Measurements from ENCODE around the gene NIFK. TPM values are rescaled to one million over a fixed set of nuclear protein-coding genes. Genes with fewer than 3 reads are reported as not detected.

Gene NIFK
- total RNA-seq, 1 experiment from 2014 or later = 75.9 TPM

DNA sequence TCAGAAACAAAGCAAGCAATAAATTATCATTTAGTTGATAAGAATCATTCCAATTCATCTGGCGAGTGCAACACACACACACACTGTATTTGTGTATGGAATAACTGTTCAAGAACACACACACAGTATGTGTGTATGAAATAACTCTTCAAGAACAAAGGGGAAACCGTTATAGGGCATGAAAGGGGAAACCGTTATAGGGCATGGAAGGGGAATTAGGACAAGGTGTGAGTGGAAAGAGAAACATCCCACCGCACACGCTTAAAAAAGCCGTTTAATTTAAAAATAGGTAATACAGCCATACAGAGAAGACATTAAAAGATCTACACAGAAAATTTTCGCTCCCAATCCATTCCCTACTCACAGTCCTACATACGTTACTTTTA lies 18.2 kb upstream of the NIFK start:
- H3K4me2 ChIP-seq = peak overlapping the region; percentile 99
- no peaks in the 10 kb centered on the region for H4K20me1 ChIP-seq (ENCODE audit: insufficient read depth)
- no peaks in the 10 kb centered on the region; the same call in 1 of the 2 replicates for H3F3A ChIP-seq (ENCODE audit: insufficient read depth, low read depth)
- peaks cover 14% of the 10 kb centered on the region; the same call in 1 of the 2 replicates for H3K36me3 ChIP-seq (ENCODE audit: low read depth)
- POLR2A ChIA-PET (ENCODE audit: unreplicated experiment) = interaction anchor here (0.6 kb wide), 1 partner anchor 18 kb away, joined by 3 read pairs; the partner anchor contains the start of gene NIFK
- peaks cover 39% of the 10 kb centered on the region for H3K79me2 ChIP-seq (ENCODE audit: low read depth)
- H3K4me1 ChIP-seq (replicated peaks; ENCODE audit: insufficient read depth) = peaks cover 19% of the 10 kb centered on the region
- H2AFZ ChIP-seq = peak overlapping the region; percentile 95
- no peaks in the 10 kb centered on the region for H3K27me3 ChIP-seq (ENCODE audit: insufficient read depth, low read depth)
- CTCF ChIA-PET = no interaction called here
- intact Hi-C loops (cut with micrococcal nuclease; ENCODE audit: unreplicated experiment) = loop anchor here (1.0 to 2.0 kb wide), 2 partner anchors 18 to 224 kb away; partner anchors contain the start of gene NIFK
- BruUV-seq (replicated peaks) = no TSS peak
- 0 out of 2 replicates have a peak overlapping the region, but pooled peaks have one; percentile 17 for H3K27ac ChIP-seq
- peak overlapping the region; percentile 86 for H3K4me3 ChIP-seq
- H3K9me2 ChIP-seq (ENCODE audit: insufficient read depth) = no peaks in the 10 kb centered on the region
- DNase-seq = no peak
- no peak for TF ChIP-seq EZH2 (IDR thresholded peaks at IDR 0.05; ENCODE audit: low read depth)
- TF ChIP-seq, protein P1, sequence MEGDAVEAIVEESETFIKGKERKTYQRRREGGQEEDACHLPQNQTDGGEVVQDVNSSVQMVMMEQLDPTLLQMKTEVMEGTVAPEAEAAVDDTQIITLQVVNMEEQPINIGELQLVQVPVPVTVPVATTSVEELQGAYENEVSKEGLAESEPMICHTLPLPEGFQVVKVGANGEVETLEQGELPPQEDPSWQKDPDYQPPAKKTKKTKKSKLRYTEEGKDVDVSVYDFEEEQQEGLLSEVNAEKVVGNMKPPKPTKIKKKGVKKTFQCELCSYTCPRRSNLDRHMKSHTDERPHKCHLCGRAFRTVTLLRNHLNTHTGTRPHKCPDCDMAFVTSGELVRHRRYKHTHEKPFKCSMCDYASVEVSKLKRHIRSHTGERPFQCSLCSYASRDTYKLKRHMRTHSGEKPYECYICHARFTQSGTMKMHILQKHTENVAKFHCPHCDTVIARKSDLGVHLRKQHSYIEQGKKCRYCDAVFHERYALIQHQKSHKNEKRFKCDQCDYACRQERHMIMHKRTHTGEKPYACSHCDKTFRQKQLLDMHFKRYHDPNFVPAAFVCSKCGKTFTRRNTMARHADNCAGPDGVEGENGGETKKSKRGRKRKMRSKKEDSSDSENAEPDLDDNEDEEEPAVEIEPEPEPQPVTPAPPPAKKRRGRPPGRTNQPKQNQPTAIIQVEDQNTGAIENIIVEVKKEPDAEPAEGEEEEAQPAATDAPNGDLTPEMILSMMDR (conservative IDR thresholded peaks at IDR 0.05) = no peak
- no peaks in the 10 kb centered on the region for H3K9me3 ChIP-seq (ENCODE audit: insufficient read depth, low read depth)

DNA sequence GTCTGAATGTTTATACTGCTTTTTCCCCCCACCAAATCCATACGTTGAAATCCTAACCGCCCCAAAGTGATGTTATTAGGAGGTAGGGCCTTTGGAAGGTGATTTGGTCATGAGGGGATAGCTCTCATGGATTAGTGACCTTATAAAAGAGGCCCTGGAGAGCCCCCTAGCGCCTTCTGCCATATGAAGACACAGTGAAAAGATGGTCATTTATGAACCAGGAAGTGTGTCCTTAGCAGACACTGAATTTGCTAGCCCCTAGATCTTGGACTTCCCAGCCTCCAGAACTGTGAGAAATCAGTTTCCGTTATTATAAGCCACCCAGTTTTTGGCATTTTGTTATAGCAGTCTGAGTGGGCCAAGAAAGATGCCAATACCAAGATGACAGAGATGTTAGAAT lies 11.5 kb upstream of the NIFK start:
- no peaks in the 10 kb centered on the region for H3K9me3 ChIP-seq (ENCODE audit: insufficient read depth, low read depth)
- intact Hi-C loops (cut with micrococcal nuclease; ENCODE audit: unreplicated experiment) = loop anchor here (1.0 kb wide), 1 partner anchor 346 kb away; no protein-coding TSS in a partner anchor
- H3K4me3 ChIP-seq = no peak overlapping the region
- no peaks in the 10 kb centered on the region; the same call in 1 of the 2 replicates for H3F3A ChIP-seq (ENCODE audit: insufficient read depth, low read depth)
- no peak overlapping the region for H3K4me2 ChIP-seq
- no peak for TF ChIP-seq EZH2 (IDR thresholded peaks at IDR 0.05; ENCODE audit: low read depth)
- TF ChIP-seq, protein P1 (conservative IDR thresholded peaks at IDR 0.05) = peak; percentile 66
- H3K9me2 ChIP-seq (ENCODE audit: insufficient read depth) = no peaks in the 10 kb centered on the region
- ChIA-PET POLR2A (ENCODE audit: unreplicated experiment) (no interaction called here), CTCF (interaction anchor here (0.6 to 1.0 kb wide), 2 partner anchors 346 to 392 kb away, joined by 3 to 4 read pairs; no protein-coding TSS in a partner anchor)
- no peaks in the 10 kb centered on the region for H3K4me1 ChIP-seq (replicated peaks; ENCODE audit: insufficient read depth)
- H3K79me2 ChIP-seq (ENCODE audit: low read depth) = no peaks in the 10 kb centered on the region
- H4K20me1 ChIP-seq (ENCODE audit: insufficient read depth) = no peaks in the 10 kb centered on the region
- no TSS peak for BruUV-seq (replicated peaks)
- peak in 1 of 2 experiments; percentile 41 for DNase-seq
- H3K27me3 ChIP-seq (ENCODE audit: insufficient read depth, low read depth) = no peaks in the 10 kb centered on the region
- no peak overlapping the region for H2AFZ ChIP-seq
- no peak overlapping the region for H3K27ac ChIP-seq
- no peaks in the 10 kb centered on the region for H3K36me3 ChIP-seq (ENCODE audit: low read depth)

DNA sequence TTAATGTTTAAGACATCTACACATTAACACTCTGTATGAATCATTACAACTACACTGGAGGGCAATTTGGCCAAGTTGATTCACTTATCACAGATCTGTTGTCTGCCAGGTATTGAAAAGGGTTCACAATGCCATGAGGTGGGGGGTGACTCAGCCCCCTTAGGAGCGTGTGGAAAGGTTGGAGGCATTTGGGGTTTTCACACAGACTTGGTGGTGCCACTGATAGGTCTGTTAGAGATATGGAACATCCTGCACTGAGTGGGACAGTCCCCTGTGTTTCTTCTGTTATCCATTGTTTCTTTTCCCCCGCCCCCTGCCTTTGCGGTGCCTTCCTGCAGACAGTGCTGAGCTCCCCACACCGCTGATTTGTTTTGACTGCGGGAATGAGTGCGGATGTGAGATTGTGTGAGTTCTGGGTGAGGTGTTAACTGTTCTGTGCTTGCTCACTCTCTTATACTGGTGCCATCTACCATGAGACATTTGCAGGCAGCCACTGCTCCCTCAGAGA lies 9.4 kb upstream of the NIFK start:
- no peak overlapping the region for H3K4me2 ChIP-seq
- DNase-seq = no peak
- intact Hi-C loops (cut with micrococcal nuclease; ENCODE audit: unreplicated experiment) = no loop called here
- ChIA-PET POLR2A (ENCODE audit: unreplicated experiment) (no interaction called here), CTCF (no interaction called here)
- H3K4me3 ChIP-seq = no peak overlapping the region
- H4K20me1 ChIP-seq (ENCODE audit: insufficient read depth) = no peaks in the 10 kb centered on the region
- H3K27ac ChIP-seq = no peak overlapping the region
- H2AFZ ChIP-seq = no peak overlapping the region
- H3K36me3 ChIP-seq (ENCODE audit: low read depth) = no peaks in the 10 kb centered on the region
- no peaks in the 10 kb centered on the region for H3K79me2 ChIP-seq (ENCODE audit: low read depth)
- BruUV-seq (replicated peaks) = no TSS peak
- no peaks in the 10 kb centered on the region for H3K9me2 ChIP-seq (ENCODE audit: insufficient read depth)
- no peaks in the 10 kb centered on the region; the same call in 1 of the 2 replicates for H3K9me3 ChIP-seq (ENCODE audit: insufficient read depth, low read depth)
- TF ChIP-seq, protein P1 (conservative IDR thresholded peaks at IDR 0.05) = no peak
- TF ChIP-seq EZH2 (IDR thresholded peaks at IDR 0.05; ENCODE audit: low read depth) = no peak
- no peaks in the 10 kb centered on the region for H3K4me1 ChIP-seq (replicated peaks; ENCODE audit: insufficient read depth)
- H3K27me3 ChIP-seq (ENCODE audit: insufficient read depth, low read depth) = no peaks in the 10 kb centered on the region
- H3F3A ChIP-seq (ENCODE audit: insufficient read depth, low read depth) = no peaks in the 10 kb centered on the region; the same call in 1 of the 2 replicates
